ENCODE data around the gene CPT2. TPM values are rescaled to one million over a fixed set of nuclear protein-coding genes. Genes with fewer than 3 reads are reported as not detected.
A peak's percentile ranks its signal among the peaks of the same experiment; 100 is the strongest.

Gene CPT2
- total and polyA plus RNA-seq, 2 donors (not counting 1 experiment from before 2014, with no cell fraction given), result 17.2 to 18.3 TPM

- TF ChIP-seq EZH2 (IDR thresholded peaks at IDR 0.05; ENCODE audit: low read length, missing control alignments), result no peak
- TF ChIP-seq CTCF (conservative IDR thresholded peaks at IDR 0.05 in 1 of 2, IDR thresholded peaks at IDR 0.05 in 1 of 2; ENCODE audit: low read depth in 1 of 2, low read length in 2 of 2), result no peak
- H3K4me2 ChIP-seq (ENCODE audit: extremely low read depth, insufficient read depth, low read length), result no peak overlapping the region
- no peak overlapping the region for H3K9ac ChIP-seq (ENCODE audit: insufficient read depth, low read length)
- H3K9me3 ChIP-seq (ENCODE audit: control insufficient read depth, insufficient read depth, low read depth, low read length), result no peaks in the 10 kb centered on the region
- no peak overlapping the region for H2AFZ ChIP-seq (ENCODE audit: low read length)
- H3K79me2 ChIP-seq (ENCODE audit: control insufficient read depth, insufficient read depth, low read length), result no peaks in the 10 kb centered on the region
- H4K20me1 ChIP-seq (ENCODE audit: control insufficient read depth, extremely low read depth, insufficient read depth, low read length), result no peaks in the 10 kb centered on the region
- no peak overlapping the region for H3K4me3 ChIP-seq (replicated peaks in 1 of 4; ENCODE audit: control extremely low read depth in 1 of 4, insufficient read depth in 1 of 4, low read depth in 3 of 4, low read length in 4 of 4)
- H3K4me1 ChIP-seq (ENCODE audit: control insufficient read depth, extremely low read depth, insufficient read depth, low read length), result no peaks in the 10 kb centered on the region
- H3K27me3 ChIP-seq (ENCODE audit: control insufficient read depth, insufficient read depth, low read length), result no peaks in the 10 kb centered on the region
- H3K36me3 ChIP-seq (ENCODE audit: control insufficient read depth, insufficient read depth, low read length), result no peaks in the 10 kb centered on the region
- no peak for DNase-seq (ENCODE audit: low read depth in 2 of 2)
- no peak overlapping the region for H3K27ac ChIP-seq (ENCODE audit: insufficient read depth, low read length)
These were observed 53.1 kb downstream of the CPT2 start for GRCh38 chr1:53249706-53250105.

DNA sequence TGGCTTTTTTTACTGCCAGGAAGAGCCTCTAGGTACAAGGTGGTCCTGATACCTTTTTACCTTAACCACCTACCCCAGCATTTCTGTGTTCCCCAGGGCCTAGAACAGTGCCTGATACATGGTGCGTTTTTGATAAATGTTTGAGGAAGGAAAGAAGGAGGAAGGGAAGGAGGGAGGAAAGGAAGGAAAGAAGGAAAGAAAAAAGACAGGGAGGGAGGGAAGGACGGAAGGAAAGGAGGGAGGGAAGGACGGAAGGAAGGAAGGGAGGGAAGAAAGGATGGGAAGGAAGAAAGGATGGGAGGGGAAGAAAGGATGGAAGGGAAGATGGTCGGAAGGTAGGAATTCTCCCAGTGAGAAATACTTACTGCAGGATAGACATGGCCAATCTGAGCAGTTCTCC lies 53.7 kb downstream of the CPT2 start:
- H3K36me3 ChIP-seq (ENCODE audit: control insufficient read depth, insufficient read depth, low read length), result no peaks in the 10 kb centered on the region
- no peak overlapping the region for H3K4me3 ChIP-seq (replicated peaks in 1 of 4; ENCODE audit: control extremely low read depth in 1 of 4, insufficient read depth in 1 of 4, low read depth in 3 of 4, low read length in 4 of 4)
- no peak overlapping the region for H3K27ac ChIP-seq (ENCODE audit: insufficient read depth, low read length)
- no peaks in the 10 kb centered on the region for H3K79me2 ChIP-seq (ENCODE audit: control insufficient read depth, insufficient read depth, low read length)
- H3K4me2 ChIP-seq (ENCODE audit: extremely low read depth, insufficient read depth, low read length), result no peak overlapping the region
- no peak for DNase-seq (ENCODE audit: low read depth in 2 of 2)
- TF ChIP-seq CTCF (conservative IDR thresholded peaks at IDR 0.05 in 1 of 2, IDR thresholded peaks at IDR 0.05 in 1 of 2; ENCODE audit: low read depth in 1 of 2, low read length in 2 of 2), result no peak
- TF ChIP-seq EZH2 (IDR thresholded peaks at IDR 0.05; ENCODE audit: low read length, missing control alignments), result no peak
- H3K27me3 ChIP-seq (ENCODE audit: control insufficient read depth, insufficient read depth, low read length), result no peaks in the 10 kb centered on the region
- no peaks in the 10 kb centered on the region for H4K20me1 ChIP-seq (ENCODE audit: control insufficient read depth, extremely low read depth, insufficient read depth, low read length)
- no peak overlapping the region for H3K9ac ChIP-seq (ENCODE audit: insufficient read depth, low read length)
- H3K4me1 ChIP-seq (ENCODE audit: control insufficient read depth, extremely low read depth, insufficient read depth, low read length), result no peaks in the 10 kb centered on the region
- H3K9me3 ChIP-seq (ENCODE audit: control insufficient read depth, insufficient read depth, low read depth, low read length), result no peaks in the 10 kb centered on the region
- no peak overlapping the region for H2AFZ ChIP-seq (ENCODE audit: low read length)

DNA sequence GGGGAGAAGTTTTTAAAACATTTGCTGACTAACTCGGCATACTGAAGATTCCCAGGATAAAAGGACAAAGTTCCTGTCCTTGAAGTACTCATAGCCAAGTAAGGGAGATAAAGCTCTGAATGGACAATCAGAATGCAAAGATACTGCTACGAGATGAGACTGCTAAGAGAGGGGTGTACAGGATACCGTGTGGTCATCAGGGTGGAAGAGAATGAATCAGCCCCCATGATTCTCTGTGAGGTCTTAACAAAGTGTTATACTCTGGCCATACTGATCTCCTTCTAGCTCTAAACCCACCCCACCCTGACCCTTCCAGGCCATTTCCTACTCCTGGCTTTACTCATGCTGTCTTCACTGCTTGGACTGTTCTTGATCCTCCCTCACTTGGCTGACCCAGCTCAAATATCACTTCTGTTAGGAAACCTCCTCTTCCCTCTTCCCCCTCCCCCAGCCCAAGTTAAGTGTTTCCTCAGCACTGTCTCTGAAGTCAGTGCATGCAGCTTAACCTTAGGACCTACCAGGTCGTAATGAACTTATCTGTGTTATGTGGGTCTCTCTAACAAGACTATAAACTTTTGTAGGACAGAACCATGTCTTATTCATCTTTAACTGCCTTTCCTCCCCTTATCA lies 57.5 kb downstream of the CPT2 start:
- no peak for TF ChIP-seq CTCF (conservative IDR thresholded peaks at IDR 0.05 in 1 of 2, IDR thresholded peaks at IDR 0.05 in 1 of 2; ENCODE audit: low read depth in 1 of 2, low read length in 2 of 2)
- TF ChIP-seq EZH2 (IDR thresholded peaks at IDR 0.05; ENCODE audit: low read length, missing control alignments), result no peak
- H4K20me1 ChIP-seq (ENCODE audit: control insufficient read depth, extremely low read depth, insufficient read depth, low read length), result no peaks in the 10 kb centered on the region
- H3K4me3 ChIP-seq (replicated peaks in 1 of 4; ENCODE audit: control extremely low read depth in 1 of 4, insufficient read depth in 1 of 4, low read depth in 3 of 4, low read length in 4 of 4), result no peak overlapping the region
- H3K27me3 ChIP-seq (ENCODE audit: control insufficient read depth, insufficient read depth, low read length), result no peaks in the 10 kb centered on the region
- no peaks in the 10 kb centered on the region for H3K36me3 ChIP-seq (ENCODE audit: control insufficient read depth, insufficient read depth, low read length)
- H3K9ac ChIP-seq (ENCODE audit: insufficient read depth, low read length), result no peak overlapping the region
- H3K79me2 ChIP-seq (ENCODE audit: control insufficient read depth, insufficient read depth, low read length), result no peaks in the 10 kb centered on the region
- H3K4me1 ChIP-seq (ENCODE audit: control insufficient read depth, extremely low read depth, insufficient read depth, low read length), result no peaks in the 10 kb centered on the region
- H3K9me3 ChIP-seq (ENCODE audit: control insufficient read depth, insufficient read depth, low read depth, low read length), result no peaks in the 10 kb centered on the region
- no peak overlapping the region for H3K27ac ChIP-seq (ENCODE audit: insufficient read depth, low read length)
- no peak overlapping the region for H2AFZ ChIP-seq (ENCODE audit: low read length)
- peak; percentile 33 to 46 for DNase-seq (ENCODE audit: low read depth in 2 of 2)
- H3K4me2 ChIP-seq (ENCODE audit: extremely low read depth, insufficient read depth, low read length), result no peak overlapping the region
